CD14-positive monocyte (primary cell): ENCODE measurements around the gene AREG. TPM values are rescaled to one million over a fixed set of nuclear protein-coding genes. Genes with fewer than 3 reads are reported as not detected.

ENCODE experiments used
- DNase-seq, 3 donors: peaks; one replicate each; pipeline ENCODE4 v3.0.0-alpha.2; 2011 to 2022
- H2AFZ ChIP-seq: 2 replicates; pipeline ENCODE4 v1.6.0; 2012; ENCODE audit warnings: mild to moderate bottlenecking, low read depth, low read length, inconsistent platforms; ENCODE audit not compliant: insufficient read depth, poor library complexity, severe bottlenecking
- H3K27ac ChIP-seq, 2 donors: 1 replicate in 1 of 2; 2 replicates in 1 of 2; pipeline ENCODE4 v1.5.1; 2012 to 2013; ENCODE audit warnings: low read length in 2 of 2, control low read depth in 1 of 2, inconsistent platforms in 1 of 2, low read depth in 1 of 2, mild to moderate bottlenecking in 1 of 2
- H3K27me3 ChIP-seq, 2 donors: one replicate each; pipeline versions ENCODE4 v1.6.0 to v1.6.1; 2011 to 2013; ENCODE audit warnings: low read length in 2 of 2; ENCODE audit not compliant: control insufficient read depth in 2 of 2, insufficient read depth in 2 of 2
- H3K36me3 ChIP-seq, 2 donors: replicated peaks in 1 of 2; 1 replicate in 1 of 2; 2 replicates in 1 of 2; pipeline versions ENCODE4 v1.5.1 to v1.6.1; 2012 to 2013; ENCODE audit warnings: low read length in 2 of 2, control low read depth in 1 of 2, inconsistent platforms in 1 of 2, mild to moderate bottlenecking in 1 of 2; ENCODE audit not compliant: insufficient read depth in 2 of 2, control insufficient read depth in 1 of 2
- H3K4me1 ChIP-seq, 2 donors: 1 replicate in 1 of 2; 2 replicates in 1 of 2; pipeline versions ENCODE4 v1.5.1 to v1.6.1; 2012 to 2013; ENCODE audit warnings: low read length in 2 of 2, control low read depth in 1 of 2, inconsistent platforms in 1 of 2, mild to moderate bottlenecking in 1 of 2, moderate library complexity in 1 of 2; ENCODE audit not compliant: insufficient read depth in 2 of 2, control insufficient read depth in 1 of 2
- H3K4me2 ChIP-seq: replicated peaks from 2 replicates; pipeline ENCODE3; 2012; ENCODE audit warnings: low read length, moderate library complexity, mild to moderate bottlenecking; ENCODE audit not compliant: poor library complexity, severe bottlenecking; ENCODE audit errors: extremely low read depth
- H3K4me3 ChIP-seq, 3 experiments: fragments of 200-600 bp in 1 of 3; sonication (generic) in 1 of 3; replicated peaks in 1 of 3; 1 replicate in 2 of 3; 2 replicates in 1 of 3; pipeline ENCODE4 v1.5.1; 2011 to 2013; ENCODE audit warnings: low read length in 3 of 3, mild to moderate bottlenecking in 3 of 3, control low read depth in 2 of 3, low read depth in 2 of 3, inconsistent platforms in 1 of 3, moderate library complexity in 1 of 3
- H3K79me2 ChIP-seq: 2 replicates; pipeline ENCODE4 v1.6.0; 2012; ENCODE audit warnings: mild to moderate bottlenecking, control low read depth, inconsistent platforms, low read length, moderate library complexity; ENCODE audit not compliant: insufficient read depth
- H3K9ac ChIP-seq: 2 replicates; pipeline ENCODE4 v1.6.0; 2017; ENCODE audit warnings: low read length, mild to moderate bottlenecking; ENCODE audit not compliant: insufficient read depth, poor library complexity, severe bottlenecking
- H3K9me3 ChIP-seq, 2 donors: replicated peaks in 1 of 2; 1 replicate in 1 of 2; 2 replicates in 1 of 2; pipeline versions ENCODE4 v1.5.1 to v1.6.1; 2012 to 2013; ENCODE audit warnings: low read length in 2 of 2, control low read depth in 1 of 2; ENCODE audit not compliant: control insufficient read depth in 1 of 2, insufficient read depth in 1 of 2
- H4K20me1 ChIP-seq: 2 replicates; pipeline ENCODE4 v1.6.0; 2012; ENCODE audit warnings: mild to moderate bottlenecking, low read length, control low read depth, moderate library complexity; ENCODE audit not compliant: insufficient read depth
- H3K27ac Mint-ChIP-seq, 7 donors: one replicate each; pipeline ENCODE4 v1.8.0; 2020; ENCODE audit warnings: mild to moderate bottlenecking in 7 of 7, mixed read lengths in 7 of 7, moderate library complexity in 6 of 7, inconsistent platforms in 2 of 7
- H3K27me3 Mint-ChIP-seq, 3 donors: one replicate each; pipeline ENCODE4 v1.8.0; 2021 to 2022; ENCODE audit warnings: low read depth in 3 of 3, mild to moderate bottlenecking in 3 of 3, mixed read lengths in 3 of 3, moderate library complexity in 3 of 3, inconsistent platforms in 1 of 3
- H3K36me3 Mint-ChIP-seq, 2 donors: one replicate each; pipeline ENCODE4 v1.8.0; 2020; ENCODE audit warnings: mixed read lengths in 2 of 2, inconsistent platforms in 1 of 2, mild to moderate bottlenecking in 1 of 2
- H3K4me1 Mint-ChIP-seq: one replicate; pipeline ENCODE4 v1.8.0; 2020; ENCODE audit warnings: mild to moderate bottlenecking, mixed read lengths
- H3K4me3 Mint-ChIP-seq, 2 donors: one replicate each; pipeline ENCODE4 v1.8.0; 2020; ENCODE audit warnings: mild to moderate bottlenecking in 2 of 2, mixed read lengths in 2 of 2, moderate library complexity in 1 of 2
- H3K9me3 Mint-ChIP-seq, 7 donors: one replicate each; pipeline ENCODE4 v1.8.0; 2020 to 2022; ENCODE audit warnings: mixed read lengths in 7 of 7, mild to moderate bottlenecking in 6 of 7, moderate library complexity in 6 of 7, inconsistent platforms in 2 of 7
- WGBS: methylation state at CpG from one replicate; pipeline ENCODE4 v1.1.5; 2013; ENCODE audit warnings: missing lambda C conversion rate; ENCODE audit not compliant: insufficient coverage; 5-methylcytosine and 5-hydroxymethylcytosine counted together
- intact Hi-C, 2 donors: fragments of 100-400 bp; cut with micrococcal nuclease; formaldehyde crosslinking; loops; one replicate each; pipeline versions ENCODE4 v1.15.0 to v1.15.1; 2023
- polyA plus RNA-seq, 3 donors: library from polyadenylated mRNA; depleted of rRNA in 1 of 3; unstranded in 2 of 3; stranded (reverse) in 1 of 3; fragments of 300-500 nt in 2 of 3; fragments of >200 nt in 1 of 3; fragmentation: Illumina TruSeq in 2 of 3; gene quantifications; 1 replicate in 2 of 3; 2 replicates in 1 of 3; pipeline ENCODE4 v1.2.3, GENCODE V29; 2012 to 2021
- TF ChIP-seq, protein P1 (sequence below): fragments of 200-600 bp; IDR thresholded peaks from one replicate; pipeline ENCODE4 v1.8.0; 2022; ENCODE audit warnings: antibody characterized with exemption, mild to moderate bottlenecking

Gene AREG
- polyA plus RNA-seq, 3 donors = 4.2 to 9.2 (median 9.1) TPM

DNA sequence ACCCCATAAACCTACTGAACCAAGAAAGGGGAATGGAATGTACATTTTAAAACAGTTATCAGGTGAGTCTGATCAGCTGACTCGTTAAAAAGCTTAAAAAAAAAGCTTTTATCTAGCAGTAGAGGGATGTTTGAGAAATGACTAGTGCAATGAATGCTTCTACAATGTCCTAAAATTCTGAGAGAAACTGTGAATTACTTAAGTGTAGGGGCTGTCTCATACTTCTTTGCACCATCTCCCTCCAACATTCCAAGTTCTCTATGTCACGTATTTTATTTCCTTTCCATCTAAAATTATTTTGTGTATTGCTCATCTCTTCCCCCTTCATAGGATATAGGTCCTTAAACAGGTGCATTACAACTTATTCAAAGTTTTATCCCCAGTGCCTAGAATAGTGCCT lies 11.9 kb upstream of the AREG start:
- H3K36me3 Mint-ChIP-seq = no peaks in the 10 kb centered on the region
- no CpG with 5 or more reads among the region's 2 CpGs for WGBS
- peaks cover 0 to 10% (median 3%) of the 10 kb centered on the region in 7 donors for H3K9me3 Mint-ChIP-seq
- H2AFZ ChIP-seq = no peak overlapping the region
- no peak for DNase-seq
- H3K27ac Mint-ChIP-seq = no peak overlapping the region
- TF ChIP-seq, protein P1, sequence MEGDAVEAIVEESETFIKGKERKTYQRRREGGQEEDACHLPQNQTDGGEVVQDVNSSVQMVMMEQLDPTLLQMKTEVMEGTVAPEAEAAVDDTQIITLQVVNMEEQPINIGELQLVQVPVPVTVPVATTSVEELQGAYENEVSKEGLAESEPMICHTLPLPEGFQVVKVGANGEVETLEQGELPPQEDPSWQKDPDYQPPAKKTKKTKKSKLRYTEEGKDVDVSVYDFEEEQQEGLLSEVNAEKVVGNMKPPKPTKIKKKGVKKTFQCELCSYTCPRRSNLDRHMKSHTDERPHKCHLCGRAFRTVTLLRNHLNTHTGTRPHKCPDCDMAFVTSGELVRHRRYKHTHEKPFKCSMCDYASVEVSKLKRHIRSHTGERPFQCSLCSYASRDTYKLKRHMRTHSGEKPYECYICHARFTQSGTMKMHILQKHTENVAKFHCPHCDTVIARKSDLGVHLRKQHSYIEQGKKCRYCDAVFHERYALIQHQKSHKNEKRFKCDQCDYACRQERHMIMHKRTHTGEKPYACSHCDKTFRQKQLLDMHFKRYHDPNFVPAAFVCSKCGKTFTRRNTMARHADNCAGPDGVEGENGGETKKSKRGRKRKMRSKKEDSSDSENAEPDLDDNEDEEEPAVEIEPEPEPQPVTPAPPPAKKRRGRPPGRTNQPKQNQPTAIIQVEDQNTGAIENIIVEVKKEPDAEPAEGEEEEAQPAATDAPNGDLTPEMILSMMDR = no peak
- no peak overlapping the region for H3K9ac ChIP-seq
- H3K9me3 ChIP-seq = no peaks in the 10 kb centered on the region
- intact Hi-C loops = loop anchor here in 1 of 2 donors (10.0 kb wide), 1 partner anchor 48 kb away; no protein-coding TSS in a partner anchor
- no peaks in the 10 kb centered on the region for H3K27me3 Mint-ChIP-seq
- H3K36me3 ChIP-seq = no peaks in the 10 kb centered on the region
- no peak overlapping the region for H3K4me3 ChIP-seq
- H3K79me2 ChIP-seq = no peaks in the 10 kb centered on the region
- H4K20me1 ChIP-seq = no peaks in the 10 kb centered on the region
- no peak overlapping the region for H3K4me2 ChIP-seq
- no peak overlapping the region for H3K27ac ChIP-seq
- H3K4me1 ChIP-seq = peaks cover 2 to 10% of the 10 kb centered on the region in 2 donors
- H3K27me3 ChIP-seq = no peaks in the 10 kb centered on the region
- no peak overlapping the region for H3K4me3 Mint-ChIP-seq
- peaks cover 6% of the 10 kb centered on the region for H3K4me1 Mint-ChIP-seq

DNA sequence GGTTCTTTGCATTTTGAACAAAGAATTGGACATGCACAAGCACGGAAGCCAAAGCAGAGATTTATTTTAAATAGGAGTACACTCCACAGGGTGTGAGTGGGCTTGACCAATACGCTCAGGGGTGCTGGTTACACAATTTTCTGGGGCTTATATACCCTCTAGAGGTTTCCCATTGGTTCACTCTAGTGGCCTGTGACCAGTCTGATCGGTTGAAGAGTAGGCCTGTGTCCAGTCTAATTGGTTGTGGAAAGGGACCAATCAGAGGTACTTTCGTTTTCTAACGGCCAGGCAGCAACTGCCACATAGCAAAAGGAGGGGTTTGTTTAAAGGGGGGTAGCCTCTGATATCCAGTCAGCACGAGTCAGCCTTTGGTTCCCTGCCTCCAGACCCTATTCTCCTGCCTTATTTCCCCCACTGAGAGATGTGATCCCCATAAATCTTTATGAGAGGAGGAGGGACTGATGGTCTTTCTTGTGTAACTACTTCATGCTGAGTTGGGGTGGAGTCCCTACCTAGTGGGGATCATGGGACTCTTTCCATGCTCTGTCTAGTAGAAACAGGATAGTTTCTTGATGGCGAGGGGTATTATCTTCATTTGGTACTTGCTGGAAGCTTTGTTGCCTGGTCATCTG lies 11.3 kb upstream of the AREG start:
- WGBS = 91% methylated on average over 2 of the region's 7 CpGs
- H3K4me1 Mint-ChIP-seq = peaks cover 6% of the 10 kb centered on the region

More for the DNA sequence above, 11.3 kb upstream of the AREG start:
- DNase-seq = no peak
- no peak overlapping the region for H2AFZ ChIP-seq
- H3K4me2 ChIP-seq = no peak overlapping the region
- Mint-ChIP-seq H3K4me3 (no peak overlapping the region), H3K27ac (no peak overlapping the region), H3K27me3 (no peaks in the 10 kb centered on the region), H3K36me3 (no peaks in the 10 kb centered on the region), H3K9me3 (peaks cover 0 to 10% (median 3%) of the 10 kb centered on the region in 7 donors)
- intact Hi-C loops = loop anchor here in 1 of 2 donors (10.0 kb wide), 1 partner anchor 49 kb away; no protein-coding TSS in a partner anchor
- no peak overlapping the region for H3K4me3 ChIP-seq
- H3K4me1 ChIP-seq = peaks cover 2 to 10% of the 10 kb centered on the region in 2 donors
- H3K27me3 ChIP-seq = no peaks in the 10 kb centered on the region
- no peaks in the 10 kb centered on the region for H3K9me3 ChIP-seq
- H3K36me3 ChIP-seq = no peaks in the 10 kb centered on the region
- TF ChIP-seq, protein P1 = no peak
- no peak overlapping the region for H3K27ac ChIP-seq
- H3K79me2 ChIP-seq = no peaks in the 10 kb centered on the region
- H4K20me1 ChIP-seq = no peaks in the 10 kb centered on the region
- no peak overlapping the region for H3K9ac ChIP-seq
